ENCODE measurements around the gene GAL3ST3.

GRCh38 chr11:66059966-66060680, 11.2 kb upstream of the GAL3ST3 start:
- TF ChIP-seq, protein P1, sequence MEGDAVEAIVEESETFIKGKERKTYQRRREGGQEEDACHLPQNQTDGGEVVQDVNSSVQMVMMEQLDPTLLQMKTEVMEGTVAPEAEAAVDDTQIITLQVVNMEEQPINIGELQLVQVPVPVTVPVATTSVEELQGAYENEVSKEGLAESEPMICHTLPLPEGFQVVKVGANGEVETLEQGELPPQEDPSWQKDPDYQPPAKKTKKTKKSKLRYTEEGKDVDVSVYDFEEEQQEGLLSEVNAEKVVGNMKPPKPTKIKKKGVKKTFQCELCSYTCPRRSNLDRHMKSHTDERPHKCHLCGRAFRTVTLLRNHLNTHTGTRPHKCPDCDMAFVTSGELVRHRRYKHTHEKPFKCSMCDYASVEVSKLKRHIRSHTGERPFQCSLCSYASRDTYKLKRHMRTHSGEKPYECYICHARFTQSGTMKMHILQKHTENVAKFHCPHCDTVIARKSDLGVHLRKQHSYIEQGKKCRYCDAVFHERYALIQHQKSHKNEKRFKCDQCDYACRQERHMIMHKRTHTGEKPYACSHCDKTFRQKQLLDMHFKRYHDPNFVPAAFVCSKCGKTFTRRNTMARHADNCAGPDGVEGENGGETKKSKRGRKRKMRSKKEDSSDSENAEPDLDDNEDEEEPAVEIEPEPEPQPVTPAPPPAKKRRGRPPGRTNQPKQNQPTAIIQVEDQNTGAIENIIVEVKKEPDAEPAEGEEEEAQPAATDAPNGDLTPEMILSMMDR (IDR thresholded peaks at IDR 0.05), result no peak
- TF ChIP-seq POLR2A (IDR thresholded peaks at IDR 0.05), result no peak
